Activated gamma-delta T cell treated with Interleukin-2 at 50 U/mL for 16 hours (primary cell): ENCODE data around the gene GRIN1.
A peak's percentile ranks its signal among the peaks of the same experiment; 100 is the strongest.
"Not testable (repeated sequence)": the region's sequence is repeated elsewhere in the genome, so short reads cannot be mapped to it uniquely, and the experiment has no call there.

ENCODE experiments used
- DNase-seq: peaks from one replicate; pipeline ENCODE4 v3.0.0-alpha.2; 2020

Gene GRIN1

GRCh38 chr9:137111788-137112563, 27.0 kb upstream of the GRIN1 start:
- no peak for DNase-seq

DNA sequence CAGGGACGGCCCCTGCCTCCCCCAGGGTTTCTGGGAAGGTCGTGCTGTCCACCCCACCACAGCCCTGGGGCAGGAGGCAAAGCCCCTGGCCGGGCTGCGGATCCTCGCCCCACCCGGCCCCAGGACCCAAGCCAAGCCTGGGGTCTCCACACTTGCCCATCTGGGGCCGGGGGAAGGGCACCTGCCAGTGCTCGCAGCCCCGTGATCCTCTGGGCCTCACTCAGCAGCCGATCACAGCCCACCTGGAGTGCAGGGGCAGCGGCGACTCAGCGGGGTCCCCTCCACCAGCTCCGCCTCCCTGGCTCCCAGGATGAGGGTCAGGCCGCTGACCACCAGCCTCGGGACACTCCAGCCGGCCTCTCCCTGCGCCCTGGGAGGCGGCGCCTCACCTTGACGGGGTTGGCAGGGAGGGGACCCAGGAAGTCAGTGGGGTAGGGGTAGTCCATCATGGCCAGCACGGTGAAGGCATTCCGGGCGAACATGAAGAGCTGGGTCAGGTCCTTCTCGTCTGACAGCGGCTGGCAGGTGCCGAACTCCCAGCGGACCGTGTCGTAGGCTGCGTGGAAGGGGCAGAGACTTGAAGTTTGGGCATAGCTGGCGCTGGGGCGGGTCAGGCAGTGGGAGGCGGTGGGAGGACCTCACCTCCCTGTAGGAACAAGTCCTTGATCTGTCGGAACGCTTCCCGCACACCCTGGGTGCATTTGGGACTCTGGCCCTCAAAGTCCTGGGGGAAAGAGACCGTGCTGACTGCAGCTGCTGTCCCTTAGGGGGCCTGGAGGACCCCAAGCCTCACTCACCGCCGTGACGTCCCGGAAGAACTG, 26.2 kb upstream of the GRIN1 start:
- no peak for DNase-seq

DNA sequence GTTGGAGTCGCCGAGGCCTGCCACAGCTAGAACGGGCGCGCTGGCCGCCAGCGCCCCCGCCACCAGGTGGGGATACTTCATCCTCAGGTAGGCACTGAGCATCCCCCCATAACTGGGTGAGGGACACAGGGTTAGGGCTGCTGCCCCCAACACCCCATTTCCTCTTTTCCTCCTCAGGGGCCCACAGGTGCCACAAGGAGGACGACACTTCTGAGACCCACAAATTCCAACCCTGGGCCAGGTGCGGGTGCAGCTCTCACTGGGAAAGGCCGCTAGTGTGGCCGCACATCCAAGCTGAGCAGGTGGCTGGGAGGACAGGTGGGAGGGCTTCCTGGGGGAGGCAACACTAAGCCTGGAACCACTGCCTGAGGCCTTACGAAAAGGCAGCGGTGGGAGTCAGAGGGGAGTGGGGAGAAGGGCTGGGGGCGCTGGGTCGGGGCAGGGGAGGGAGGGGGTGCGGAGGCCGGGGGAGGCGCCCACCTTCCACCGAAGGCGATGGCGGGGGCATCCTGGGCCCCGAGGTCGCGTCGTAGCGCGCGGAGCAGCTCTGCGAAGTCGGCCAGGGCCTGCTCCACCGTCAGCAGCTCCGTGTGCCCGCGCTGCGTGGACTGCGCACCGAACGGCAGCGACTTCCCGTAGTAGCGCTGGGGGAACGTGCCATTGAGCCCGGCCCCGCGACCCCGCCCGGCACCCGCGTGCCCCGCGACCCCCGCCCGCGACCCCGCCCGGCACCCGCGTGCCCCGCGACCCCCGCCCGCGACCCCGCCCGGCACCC, 25.4 kb upstream of the GRIN1 start:
- DNase-seq, result no peak

DNA sequence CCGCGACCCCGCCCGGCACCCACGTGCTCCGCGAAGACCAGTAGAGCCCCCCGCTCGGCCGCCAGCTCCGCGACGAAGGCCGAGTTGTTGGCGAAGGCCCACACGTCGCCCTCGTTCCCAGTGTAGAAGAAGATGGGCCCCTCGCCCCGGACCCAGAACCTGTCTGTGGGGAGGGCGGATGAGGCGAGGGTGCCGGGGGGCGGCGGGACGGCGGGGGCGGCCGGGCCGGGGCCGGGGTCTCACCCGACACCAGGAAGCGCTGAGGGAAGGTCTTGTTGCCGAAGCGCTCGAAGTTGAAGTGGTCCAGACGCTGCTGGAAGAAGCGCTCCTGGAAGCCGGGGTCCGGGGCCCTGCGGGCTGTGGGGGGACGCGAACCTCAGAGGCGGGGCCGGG, 24.7 kb upstream of the GRIN1 start:
- DNase-seq, result no peak

DNA sequence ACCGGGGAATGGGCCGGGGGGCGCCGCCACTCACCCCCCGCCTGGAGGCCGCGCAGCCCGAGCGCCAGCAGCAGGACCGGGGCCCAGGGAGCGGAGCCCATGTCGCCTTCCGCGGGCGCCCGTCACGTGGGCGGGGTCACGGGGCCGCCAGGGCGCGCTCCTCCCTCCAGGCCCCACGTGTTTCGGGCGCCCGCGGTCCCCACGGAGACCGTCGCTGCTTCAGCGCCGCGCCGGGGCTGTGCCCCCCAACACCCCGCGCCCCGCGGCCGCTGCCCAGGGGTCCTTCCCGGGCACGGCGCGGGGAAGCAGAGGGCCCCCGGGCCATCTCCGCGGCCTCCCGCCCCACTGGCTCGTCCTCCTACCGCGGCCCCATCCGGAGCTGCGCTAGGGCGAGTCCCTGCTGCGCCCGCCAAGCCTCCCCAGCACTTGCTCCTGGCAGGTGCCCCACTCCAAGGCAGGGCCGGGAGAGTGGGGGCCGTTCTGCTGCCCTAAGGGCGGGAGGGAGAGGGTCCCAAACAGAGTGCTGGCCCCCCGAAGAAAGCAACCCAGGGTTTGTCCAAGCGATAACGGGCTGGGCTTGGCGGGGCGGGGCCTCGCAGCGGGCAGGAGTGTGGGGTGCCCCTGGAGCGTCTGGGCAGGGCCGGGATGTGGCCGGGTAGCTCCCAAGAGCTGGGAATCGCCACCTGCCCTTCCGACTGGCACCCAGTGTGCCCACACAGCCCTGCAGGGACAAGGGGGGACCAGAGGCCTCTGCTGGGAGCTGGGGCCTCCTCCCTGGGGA, 24.2 kb upstream of the GRIN1 start, which contains the start of gene DPP7:
TSS of gene DPP7 (minus strand) at position 121 of the 781 bp plus-strand sequence. CDS start at position 101, 20 bp downstream.
- peak; percentile 74 for DNase-seq

DNA sequence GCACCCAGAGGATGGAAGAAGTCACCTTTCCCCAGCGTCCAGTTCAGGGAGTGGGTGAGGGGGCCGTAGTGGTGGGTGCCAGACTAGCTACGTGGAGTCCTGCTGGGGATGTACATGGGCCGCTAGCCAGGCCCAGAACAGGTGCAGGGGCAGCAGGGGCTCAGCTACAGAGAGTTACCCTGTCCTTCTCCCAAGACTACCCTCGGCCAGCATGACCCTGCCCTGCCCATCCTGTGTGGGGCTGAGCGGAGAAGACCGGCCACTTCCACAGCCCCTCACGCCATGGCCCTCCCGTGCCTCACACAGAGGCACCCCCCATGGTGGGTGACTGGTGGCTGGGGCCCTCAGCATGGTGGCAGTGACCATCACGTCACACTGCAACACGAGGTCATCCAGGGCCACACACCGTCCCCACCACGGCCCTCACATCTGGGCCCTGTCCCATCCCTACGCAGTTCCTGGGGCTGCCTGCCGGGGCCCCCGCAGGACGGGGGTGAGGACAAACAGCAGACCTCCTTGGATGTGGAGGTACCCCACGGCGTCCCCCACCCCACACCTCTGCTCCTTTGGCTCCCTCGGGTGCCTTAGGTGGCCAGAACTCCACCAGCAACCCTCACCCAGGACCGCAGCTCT, 23.4 kb upstream of the GRIN1 start:
- no peak for DNase-seq

- DNase-seq, result no peak
Measured at GRCh38 chr9:137116027-137116507, 22.9 kb upstream of the GRIN1 start.

DNA sequence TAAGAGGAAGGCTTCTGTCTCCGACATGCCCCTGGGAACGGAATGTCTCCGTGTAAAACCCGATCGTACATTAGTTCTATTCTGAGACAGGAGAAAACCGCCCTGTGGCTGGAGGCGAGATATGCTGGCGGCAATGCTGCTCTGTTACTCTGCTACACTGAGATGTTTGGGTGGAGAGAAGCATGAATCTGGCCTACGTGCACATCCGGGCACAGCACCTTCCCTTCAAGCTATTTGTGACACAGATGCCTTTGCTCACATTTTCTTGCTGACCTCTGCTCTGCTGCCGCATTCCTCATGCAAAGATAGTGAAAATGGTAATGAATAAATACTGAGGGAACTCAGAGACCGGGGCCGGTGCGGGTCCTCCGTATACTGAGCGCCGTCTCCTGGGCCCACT, 22.2 kb upstream of the GRIN1 start:
- DNase-seq, result no peak

DNA sequence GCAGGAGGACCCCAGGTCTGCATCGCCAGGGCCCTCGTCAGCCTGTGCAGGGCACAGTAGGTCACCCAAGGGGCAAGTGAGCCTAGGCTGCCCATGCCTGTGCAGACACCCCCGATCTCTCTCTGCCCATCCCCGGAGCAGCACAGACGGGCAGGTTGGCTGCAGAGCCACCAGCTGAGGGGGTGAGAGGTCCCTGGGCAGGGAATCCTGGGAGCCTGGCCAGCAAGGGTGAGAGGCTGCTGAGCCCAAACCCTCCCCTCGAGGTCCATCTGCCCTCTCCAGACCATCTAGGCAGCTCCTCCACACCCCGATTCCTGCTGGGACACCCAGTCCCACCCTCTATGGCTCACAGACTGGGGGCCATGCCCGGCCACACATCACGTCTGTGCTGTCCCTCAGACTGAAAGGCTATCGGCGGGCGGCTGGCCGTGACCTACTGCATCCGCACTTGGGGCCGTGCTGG, 21.7 kb upstream of the GRIN1 start:
- DNase-seq, result no peak

DNA sequence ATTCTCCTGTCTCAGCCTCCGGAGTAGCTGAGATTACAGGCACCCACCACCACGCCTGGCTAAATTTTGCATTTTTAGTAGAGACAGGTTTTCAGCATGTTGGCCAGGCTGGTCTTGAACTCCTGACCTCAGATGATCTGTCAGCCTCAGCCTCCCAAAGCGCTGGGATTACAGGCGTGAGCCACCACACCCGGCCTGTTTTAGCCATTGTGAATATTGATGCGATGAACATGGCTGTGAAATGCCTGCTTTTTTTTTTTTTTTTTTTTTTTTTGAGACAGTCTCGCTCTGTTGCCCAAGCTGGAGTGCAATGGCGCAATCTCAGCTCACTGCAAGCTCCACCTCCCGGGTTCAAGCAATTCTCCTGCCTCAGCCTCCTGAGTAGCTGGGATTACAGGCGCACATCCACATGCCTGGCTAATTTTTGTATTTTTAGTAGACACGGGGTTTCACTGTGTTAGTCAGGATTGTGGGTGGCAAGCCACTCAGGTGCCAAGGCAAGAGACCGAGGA, 20.8 kb upstream of the GRIN1 start:
- not testable (repeated sequence) for DNase-seq

DNA sequence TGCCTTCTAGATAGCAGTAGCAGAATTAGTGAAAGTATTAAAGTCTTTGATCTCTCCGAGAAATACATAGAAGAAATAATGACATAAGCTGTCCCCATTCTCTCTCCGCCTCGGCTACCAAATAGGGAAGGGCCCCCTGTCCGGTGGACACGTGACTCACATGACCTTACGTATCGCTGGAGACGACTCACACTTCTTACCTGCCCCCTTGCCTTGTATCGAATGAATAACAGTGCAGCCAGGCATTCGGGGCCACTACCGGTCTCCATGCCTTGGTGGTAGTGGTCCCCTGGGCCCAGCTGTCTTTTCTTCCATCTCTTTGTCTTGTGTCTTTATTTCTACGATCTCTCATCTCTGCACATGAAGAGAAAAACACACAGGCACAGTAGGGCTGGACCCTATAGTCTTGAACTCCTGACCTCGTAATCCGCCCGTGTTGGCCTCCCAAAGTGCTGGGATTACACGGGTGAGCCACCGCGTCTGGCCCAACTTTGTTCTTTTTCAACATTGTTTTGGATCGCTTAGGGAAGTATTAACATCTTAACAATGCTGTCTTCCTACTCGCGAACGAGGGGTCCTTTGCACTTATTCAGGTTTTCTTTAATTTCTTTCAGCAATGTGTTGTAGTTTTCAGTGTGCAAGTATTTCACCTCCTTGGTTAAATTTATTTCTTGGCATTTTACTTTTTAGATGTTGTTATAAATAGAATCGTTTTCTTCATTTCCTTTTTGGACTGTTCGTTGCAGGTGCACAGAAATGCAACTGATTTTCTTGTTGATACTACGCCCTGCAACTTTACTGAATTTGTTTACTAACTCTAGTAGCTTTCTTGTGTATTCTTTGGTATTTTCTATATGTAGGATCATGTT, 16.8 kb upstream of the GRIN1 start:
- not testable (repeated sequence) for DNase-seq

- not testable (repeated sequence) for DNase-seq
Measured at GRCh38 chr9:137122796-137123467, 16.0 kb upstream of the GRIN1 start.

DNA sequence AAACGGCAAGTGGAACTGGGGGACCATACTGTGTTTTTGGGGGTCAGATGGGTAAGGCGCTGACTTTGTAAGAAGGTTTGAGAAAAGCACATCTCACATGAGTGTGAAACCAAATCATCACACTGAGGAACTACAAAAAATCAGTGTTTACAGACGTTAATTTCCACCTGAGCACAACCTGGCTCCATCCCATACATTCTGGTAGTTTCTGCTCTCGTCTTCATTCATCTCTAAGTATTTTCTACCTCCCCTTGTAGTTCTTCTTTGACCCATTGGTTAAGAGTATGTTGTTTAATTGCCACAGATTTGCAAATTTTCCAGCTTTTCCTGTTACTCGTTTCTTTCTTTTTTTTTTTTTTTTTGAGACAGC, 15.5 kb upstream of the GRIN1 start:
- DNase-seq, result no peak

DNA sequence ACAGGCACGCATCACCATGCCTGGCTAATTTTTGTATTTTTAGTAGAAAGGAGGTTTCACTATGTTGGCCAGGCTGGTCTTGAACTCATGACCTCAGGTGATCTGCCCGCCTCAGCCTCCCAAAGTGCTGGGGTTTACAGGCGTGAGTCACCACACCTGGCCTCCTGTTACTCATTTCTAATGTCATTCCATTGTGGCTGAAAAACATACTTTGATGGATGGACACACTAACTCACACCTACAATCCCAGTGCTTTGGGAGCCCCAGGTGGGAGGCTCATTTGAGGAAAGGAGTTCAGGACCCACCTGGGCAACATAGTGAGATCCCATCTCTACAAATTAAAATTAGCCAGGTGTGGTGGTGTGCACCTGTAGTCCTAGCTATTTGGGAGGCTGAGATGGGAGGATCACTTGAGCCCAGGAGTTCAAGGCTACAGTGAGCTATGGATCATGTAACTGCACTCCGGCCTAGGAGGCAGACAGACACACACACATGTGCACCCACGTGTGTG, 14.9 kb upstream of the GRIN1 start:
- DNase-seq, result not testable (repeated sequence)

- DNase-seq, result no peak
Measured at GRCh38 chr9:137126786-137127185, 12.2 kb upstream of the GRIN1 start.

DNA sequence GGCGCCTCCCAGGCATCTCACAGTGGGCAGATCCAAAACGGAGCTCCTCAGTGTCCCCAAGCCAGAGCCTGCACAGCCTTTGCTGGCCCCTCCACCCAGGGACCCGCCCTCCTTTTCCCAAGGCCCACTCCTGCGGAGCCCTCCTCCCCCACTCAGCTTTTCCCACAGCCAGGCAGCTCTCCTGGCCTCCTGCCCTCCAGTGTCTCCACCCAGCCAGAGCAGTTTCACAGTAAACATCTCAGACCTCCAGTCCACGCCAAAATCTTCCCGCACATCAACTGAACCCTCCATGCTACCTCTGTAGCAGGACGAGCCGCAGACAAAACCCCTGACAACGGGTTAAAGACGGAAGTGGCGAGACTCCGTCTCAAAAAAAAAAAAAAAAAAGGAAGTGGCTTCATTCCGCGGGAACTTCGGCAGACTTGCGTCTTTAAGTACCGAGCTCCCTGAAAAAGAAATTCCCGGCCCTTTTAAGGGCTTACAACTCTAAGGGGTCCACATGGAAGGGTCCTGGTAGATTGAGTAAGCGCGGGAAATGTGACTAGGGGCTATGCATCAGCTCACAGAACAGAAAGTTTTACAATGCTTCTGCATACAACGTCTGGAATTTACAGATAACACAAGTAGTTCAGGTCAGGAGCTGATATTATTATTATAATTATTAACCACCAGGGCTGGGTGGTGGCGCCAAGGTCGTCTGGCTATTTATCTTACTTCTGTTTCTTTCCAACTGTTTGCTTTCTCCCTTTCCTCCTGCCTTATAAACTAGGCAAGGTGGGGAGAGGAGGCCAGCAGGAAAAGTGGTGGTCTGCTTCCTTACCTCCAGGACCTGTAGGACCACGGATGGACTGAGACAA, 11.4 kb upstream of the GRIN1 start:
- no peak for DNase-seq

DNA sequence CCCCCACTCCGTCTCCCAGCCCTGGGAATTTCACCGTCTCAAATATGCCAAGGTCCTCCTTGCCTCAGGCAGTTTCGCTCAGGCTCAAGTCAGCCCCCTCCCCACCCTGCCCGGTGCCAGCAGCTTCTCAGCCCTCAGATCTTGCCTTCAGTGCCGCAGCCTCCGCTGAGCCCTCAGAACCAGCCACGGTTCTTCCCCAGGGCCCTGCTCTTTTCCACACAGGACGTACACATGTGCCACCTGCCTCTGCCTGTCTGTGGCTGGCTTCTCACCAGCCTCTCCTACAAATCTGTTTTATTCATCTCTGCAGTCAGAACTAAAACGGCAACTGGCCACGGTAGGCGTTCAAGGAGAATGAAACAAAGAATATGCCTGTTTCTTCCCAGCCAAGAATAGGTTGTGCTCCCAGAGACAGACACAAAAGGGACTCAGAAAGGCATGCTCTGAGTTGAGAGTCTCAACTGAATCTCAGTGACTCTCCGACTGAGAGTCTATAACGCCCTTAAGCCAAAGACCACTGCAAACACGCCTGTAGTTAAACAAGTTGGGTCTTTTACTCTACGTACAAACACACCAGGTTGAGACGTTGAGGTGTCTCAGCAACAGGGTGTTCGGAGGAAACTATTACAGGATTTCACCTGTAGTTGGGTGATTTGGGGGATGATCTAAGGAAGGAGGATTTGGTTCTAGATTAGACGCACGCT, 10.6 kb upstream of the GRIN1 start:
- DNase-seq, result no peak

GRCh38 chr9:137128862-137129455, 10.0 kb upstream of the GRIN1 start:
- no peak for DNase-seq
